ENCODE results near the gene MYOG. TPM values are rescaled to one million over a fixed set of nuclear protein-coding genes. Genes with fewer than 3 reads are reported as not detected.

The MYOG gene
- total and polyA plus RNA-seq, 12 donors = 0.06 TPM; not detected in 11

- DNase-seq (no peak), ATAC-seq (peak in 3 of 8 donors; percentile 28 to 39 (median 33))
- Histone ChIP-seq H3K27me3 (no peaks in the 10 kb centered on the region), H3K9me3 (no peaks in the 10 kb centered on the region), H3K4me3 (no peak overlapping the region), H3K4me1 (peaks cover 19 to 55% (median 37%) of the 10 kb centered on the region in 9 donors), H3K27ac (peak overlapping the region in 5 of 10 donors; percentile 7 to 89 (median 57)), H3K36me3 (peaks cover 0 to 24% (median 0%) of the 10 kb centered on the region in 9 donors)
- WGBS, 2 donors = 44 to 63% methylated on average over 2 of the region's 2 CpGs
- intact Hi-C loops (cut with DNase I) = no loop called here
- TF ChIP-seq, protein P1, sequence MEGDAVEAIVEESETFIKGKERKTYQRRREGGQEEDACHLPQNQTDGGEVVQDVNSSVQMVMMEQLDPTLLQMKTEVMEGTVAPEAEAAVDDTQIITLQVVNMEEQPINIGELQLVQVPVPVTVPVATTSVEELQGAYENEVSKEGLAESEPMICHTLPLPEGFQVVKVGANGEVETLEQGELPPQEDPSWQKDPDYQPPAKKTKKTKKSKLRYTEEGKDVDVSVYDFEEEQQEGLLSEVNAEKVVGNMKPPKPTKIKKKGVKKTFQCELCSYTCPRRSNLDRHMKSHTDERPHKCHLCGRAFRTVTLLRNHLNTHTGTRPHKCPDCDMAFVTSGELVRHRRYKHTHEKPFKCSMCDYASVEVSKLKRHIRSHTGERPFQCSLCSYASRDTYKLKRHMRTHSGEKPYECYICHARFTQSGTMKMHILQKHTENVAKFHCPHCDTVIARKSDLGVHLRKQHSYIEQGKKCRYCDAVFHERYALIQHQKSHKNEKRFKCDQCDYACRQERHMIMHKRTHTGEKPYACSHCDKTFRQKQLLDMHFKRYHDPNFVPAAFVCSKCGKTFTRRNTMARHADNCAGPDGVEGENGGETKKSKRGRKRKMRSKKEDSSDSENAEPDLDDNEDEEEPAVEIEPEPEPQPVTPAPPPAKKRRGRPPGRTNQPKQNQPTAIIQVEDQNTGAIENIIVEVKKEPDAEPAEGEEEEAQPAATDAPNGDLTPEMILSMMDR (IDR thresholded peaks at IDR 0.05) = no peak
These were observed 19.8 kb downstream of the MYOG start for GRCh38 chr1:203065986-203066385.

GRCh38 chr1:203065191-203065590 lies 20.6 kb downstream of the MYOG start:
- 88 to 90% methylated on average over 7 of the region's 7 CpGs for WGBS, 2 donors
- DNase-seq = no peak
- TF ChIP-seq, protein P1 (IDR thresholded peaks at IDR 0.05) = no peak
- Histone ChIP-seq H3K36me3 (peaks cover 0 to 30% (median 0%) of the 10 kb centered on the region in 9 donors), H3K9me3 (no peaks in the 10 kb centered on the region), H3K27me3 (no peaks in the 10 kb centered on the region), H3K27ac (peak overlapping the region in 2 of 10 donors; percentile 14 to 57), H3K4me1 (peaks cover 19 to 47% (median 29%) of the 10 kb centered on the region in 9 donors), H3K4me3 (no peak overlapping the region)
- no peak for ATAC-seq
- intact Hi-C loops (cut with DNase I) = no loop called here

GRCh38 chr1:203063287-203063686 lies 22.5 kb downstream of the MYOG start:
- DNase-seq = no peak
- H3K27ac ChIP-seq = no peak overlapping the region
- intact Hi-C loops (cut with DNase I) = no loop called here
- no peak overlapping the region for H3K4me3 ChIP-seq
- no peaks in the 10 kb centered on the region for H3K9me3 ChIP-seq
- H3K36me3 ChIP-seq = peaks cover 0 to 41% (median 0%) of the 10 kb centered on the region in 9 donors
- H3K4me1 ChIP-seq = peaks cover 5 to 29% (median 11%) of the 10 kb centered on the region in 9 donors
- 62 to 76% methylated on average over 8 of the region's 8 CpGs for WGBS, 2 donors
- no peaks in the 10 kb centered on the region for H3K27me3 ChIP-seq
- TF ChIP-seq, protein P1 (IDR thresholded peaks at IDR 0.05) = no peak
- no peak for ATAC-seq

GRCh38 chr1:203060115-203060514 lies 25.7 kb downstream of the MYOG start:
- WGBS, 2 donors = 95 to 98% methylated on average over 11 of the region's 11 CpGs
- no peak overlapping the region for H3K4me3 ChIP-seq
- ATAC-seq = no peak
- no peaks in the 10 kb centered on the region for H3K9me3 ChIP-seq
- DNase-seq = no peak
- H3K27ac ChIP-seq = no peak overlapping the region
- peaks cover 0 to 50% (median 0%) of the 10 kb centered on the region in 9 donors for H3K36me3 ChIP-seq
- peaks cover 0 to 28% (median 9%) of the 10 kb centered on the region in 9 donors for H3K4me1 ChIP-seq
- TF ChIP-seq, protein P1 (IDR thresholded peaks at IDR 0.05) = no peak
- no peaks in the 10 kb centered on the region for H3K27me3 ChIP-seq
- intact Hi-C loops (cut with DNase I) = no loop called here
